ENCODE measurements around the gene BCL11A.

GRCh38 chr2:60496475-60496874 is 57.0 kb downstream of the BCL11A start:
- TF ChIP-seq POLR2A (IDR thresholded peaks at IDR 0.05; ENCODE audit: low read length), result no peak
- TF ChIP-seq GATA1 (IDR thresholded peaks at IDR 0.05; ENCODE audit: low read depth, low read length), result no peak

Measured in erythroblast (primary cell).